ENCODE measurements around the gene JDP2.
"Not testable (repeated sequence)": the region's sequence is repeated elsewhere in the genome, so short reads cannot be mapped to it uniquely, and the experiment has no call there.

JDP2 gene

GRCh38 chr14:75457648-75458165 is 29.9 kb downstream of the JDP2 start:
- no peak for DNase-seq

DNA sequence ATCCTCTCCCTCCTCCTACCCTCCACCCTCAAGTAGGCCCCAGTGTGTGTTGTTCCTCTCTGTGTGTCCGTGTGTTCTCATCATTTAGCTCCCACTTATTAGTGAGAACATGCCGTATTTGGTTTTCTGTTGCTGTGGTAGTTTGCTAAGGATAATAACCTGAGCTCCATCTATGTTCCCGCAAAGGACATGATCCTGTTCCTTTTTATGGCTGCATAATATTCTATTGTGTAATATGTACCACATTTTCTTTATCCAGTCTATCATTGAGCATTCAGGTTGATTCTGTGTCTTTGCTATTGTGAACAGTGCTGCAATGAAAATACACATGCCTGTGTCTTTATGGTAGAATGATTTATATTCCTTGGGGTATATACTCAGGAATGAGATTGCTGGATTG is 30.5 kb downstream of the JDP2 start:
- no peak for DNase-seq

GRCh38 chr14:75459099-75459741 is 31.4 kb downstream of the JDP2 start:
- DNase-seq: no peak

DNA sequence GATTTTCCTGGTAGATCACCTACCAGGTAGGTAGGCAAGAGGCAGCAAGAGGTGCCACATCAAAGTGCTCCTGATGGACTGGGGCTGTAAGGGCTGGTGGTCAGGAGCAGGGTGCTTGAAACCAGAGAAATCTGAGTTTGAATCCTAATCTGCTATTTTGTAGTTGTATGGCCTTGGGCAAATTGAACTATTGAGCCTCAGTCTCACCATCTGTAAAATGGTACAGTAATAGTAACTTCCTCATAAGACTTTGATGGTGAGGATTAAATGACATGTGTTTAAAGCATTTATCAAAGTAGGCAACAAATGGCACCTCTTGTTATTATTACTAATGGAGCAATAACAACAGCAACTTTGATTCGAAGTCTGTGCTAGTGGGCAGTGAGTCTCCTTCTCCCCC is 32.0 kb downstream of the JDP2 start:
- no peak for DNase-seq

DNA sequence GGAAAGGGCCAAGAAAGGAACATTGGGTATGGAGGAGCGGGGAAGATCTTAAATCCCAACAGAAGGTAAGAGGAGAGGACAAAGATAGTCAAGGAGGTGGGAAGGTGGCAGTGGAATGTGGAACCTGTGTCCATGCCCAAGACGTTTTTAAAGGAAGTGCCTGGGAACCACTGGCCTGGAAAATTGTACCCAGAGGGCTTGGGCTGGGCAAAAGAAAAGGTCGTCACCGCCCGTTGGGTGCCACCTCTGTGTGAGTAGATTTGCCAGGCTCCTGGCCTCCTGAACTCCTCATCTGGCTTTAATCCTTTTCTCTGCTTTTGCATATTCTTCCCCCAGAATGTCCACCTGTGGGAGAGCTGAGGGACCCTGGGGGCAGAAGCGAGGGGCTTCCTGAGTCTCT is 32.6 kb downstream of the JDP2 start:
- DNase-seq: no peak

DNA sequence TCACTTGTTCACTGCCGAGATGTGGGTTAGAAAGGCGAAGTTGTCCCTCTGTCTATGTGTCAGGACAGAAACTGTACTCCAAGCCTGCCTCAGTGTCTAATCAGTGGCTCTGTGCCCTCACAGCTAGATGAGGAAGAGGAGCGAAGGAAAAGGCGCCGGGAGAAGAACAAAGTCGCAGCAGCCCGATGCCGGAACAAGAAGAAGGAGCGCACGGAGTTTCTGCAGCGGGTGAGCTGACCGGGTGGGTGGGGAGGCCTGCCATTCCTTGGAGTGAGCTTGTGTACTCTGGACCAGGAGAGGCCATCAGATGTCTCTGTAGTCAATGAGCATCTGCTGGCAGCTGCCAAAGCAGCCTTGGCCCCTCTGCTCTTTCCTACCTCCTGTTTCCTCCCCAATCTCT is 33.5 kb downstream of the JDP2 start:
- no peak for DNase-seq

DNA sequence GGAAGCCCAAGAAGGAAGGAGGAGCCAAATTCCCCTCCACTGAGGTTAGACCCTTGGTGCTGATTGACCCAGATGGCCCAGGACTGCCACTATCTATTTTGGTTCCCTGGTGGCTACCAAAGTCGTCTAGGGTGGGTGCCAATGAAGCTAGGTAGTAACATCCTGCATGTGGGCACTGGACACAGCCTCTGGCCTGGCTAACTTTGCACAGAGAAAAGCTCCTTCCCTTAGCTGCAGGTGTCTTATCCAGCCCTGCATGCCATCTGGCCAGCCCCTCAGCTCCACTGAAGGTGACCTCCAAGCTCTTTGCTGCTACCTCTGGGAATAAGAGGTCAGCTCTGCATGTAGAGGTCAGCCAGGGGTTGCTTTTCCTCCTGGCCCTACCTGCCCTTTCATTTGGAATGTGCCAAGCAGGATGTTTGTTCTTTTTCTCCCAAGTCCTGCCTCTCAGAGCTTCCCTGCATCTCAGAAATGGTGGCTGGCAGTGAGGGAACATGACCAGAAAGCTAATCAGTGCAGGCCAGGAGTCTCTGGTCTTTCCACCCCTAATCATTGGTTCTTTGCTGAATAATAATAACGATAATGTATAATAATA is 34.0 kb downstream of the JDP2 start:
- DNase-seq: no peak

DNA sequence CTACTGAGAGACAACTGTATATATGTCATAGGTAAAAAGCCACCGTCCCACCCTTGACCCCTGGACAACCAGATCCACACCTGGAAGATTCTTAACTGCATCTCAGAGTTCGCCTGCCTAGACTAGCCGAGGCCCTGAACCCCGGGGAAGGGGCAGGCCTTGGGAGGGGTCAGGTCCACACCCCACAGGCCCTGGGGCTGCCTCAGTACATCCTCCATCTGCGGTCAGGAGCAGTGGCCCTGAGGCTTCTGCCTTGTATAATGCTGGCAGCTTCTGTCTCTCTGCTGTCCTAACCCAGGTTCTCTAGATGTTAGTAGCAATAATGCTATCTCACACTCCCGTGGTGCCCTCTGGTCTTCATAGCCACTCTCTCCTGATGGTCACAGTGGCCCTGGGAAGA is 36.8 kb downstream of the JDP2 start:
- no peak for DNase-seq

DNA sequence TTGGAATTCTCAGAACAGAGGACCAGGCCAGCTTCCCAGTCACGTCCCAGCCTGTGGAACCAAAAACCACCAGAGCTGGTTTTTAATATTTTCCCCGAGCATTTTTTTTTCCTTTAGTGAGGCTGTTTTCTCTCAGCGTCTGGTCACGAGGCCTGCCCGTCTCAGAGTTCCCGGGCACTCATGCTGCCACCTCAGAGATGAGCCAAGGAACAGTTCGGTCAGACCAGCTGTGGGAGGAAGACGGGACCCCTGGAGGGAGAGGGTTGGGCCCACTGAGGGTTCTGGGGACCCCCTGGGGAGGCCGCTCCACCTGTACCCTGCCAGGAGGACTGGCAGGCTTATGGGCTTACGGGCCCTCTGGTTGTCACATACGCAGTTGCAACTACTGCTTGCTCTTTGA is 39.9 kb downstream of the JDP2 start:
- DNase-seq: no peak

- no peak for DNase-seq
Observed at GRCh38 chr14:75469164-75469563, 41.3 kb downstream of the JDP2 start.

DNA sequence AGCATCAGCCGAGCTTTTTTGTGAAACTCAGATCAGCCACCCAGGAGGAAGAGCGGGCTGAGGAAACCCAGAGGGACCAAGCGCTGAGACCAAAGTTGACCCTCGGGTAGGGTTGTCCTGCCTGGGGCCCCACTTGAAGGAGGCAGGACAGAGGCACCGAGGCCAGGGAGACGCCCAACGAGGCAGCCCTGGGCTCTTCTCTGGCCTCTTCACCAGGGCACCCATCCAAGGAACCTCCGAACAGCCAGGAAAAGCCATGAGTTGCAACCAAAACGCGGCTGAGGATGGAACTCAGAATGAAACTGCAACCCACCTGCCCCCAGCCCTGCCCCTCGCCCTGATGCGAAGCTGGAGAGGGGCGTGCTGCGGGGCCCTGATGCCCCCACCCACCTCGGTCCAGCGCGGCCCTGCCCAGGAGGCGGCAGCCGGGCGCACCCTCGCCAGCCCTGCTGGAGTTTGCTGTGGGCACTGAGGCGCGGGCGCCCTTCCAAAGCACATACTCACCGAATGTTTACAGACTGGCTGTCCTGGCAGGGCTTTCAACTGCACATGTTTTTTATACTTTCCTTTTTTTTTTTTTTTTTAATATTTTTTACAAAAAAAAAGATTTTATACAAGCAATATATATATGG is 41.9 kb downstream of the JDP2 start:
- DNase-seq: no peak

DNA sequence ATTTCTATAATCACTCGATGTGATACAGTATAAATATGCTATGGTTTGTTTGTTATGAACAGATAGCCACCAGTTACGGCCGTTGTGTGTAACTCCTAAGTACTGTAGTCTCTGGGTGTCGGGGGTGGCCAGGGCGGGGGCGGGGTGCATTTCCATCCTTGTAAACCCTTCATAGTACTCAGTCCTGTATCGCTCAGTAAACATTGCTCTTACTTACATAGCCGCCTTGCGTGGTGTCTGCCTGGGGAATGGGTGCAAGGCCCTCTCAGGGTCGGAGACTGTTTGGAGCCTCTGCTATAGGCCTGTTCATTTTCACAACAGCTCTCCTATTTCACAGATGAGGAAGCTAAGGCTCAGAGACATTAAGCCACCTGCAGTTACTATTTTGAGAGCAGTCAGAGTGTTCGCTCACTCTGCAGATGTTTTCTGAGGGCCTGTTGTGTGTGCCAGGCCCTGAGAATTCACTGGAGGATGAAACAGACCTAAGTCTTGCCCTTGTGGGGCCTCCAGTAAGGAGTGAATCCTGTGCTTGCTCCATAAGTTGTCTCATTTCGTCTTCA is 42.5 kb downstream of the JDP2 start:
- no peak for DNase-seq

DNA sequence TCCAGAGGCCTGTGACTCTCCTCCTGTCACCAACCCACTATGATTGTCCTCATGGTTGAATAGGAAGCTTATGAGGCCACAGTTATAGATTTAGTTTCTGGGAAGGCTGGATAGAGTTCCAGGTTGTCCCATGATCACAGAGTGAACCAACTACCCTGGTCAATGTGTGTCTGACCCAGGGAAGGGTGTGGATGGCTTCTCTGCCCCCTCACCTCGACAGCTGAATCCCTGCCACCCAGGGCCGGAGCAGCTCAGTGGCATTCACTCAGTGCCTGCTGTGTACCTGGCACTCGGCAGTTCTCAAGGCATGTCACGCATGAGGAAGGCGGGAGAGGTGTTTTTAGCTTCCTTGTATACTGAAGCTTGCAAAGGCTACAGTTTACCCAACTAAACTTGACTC is 43.2 kb downstream of the JDP2 start:
- DNase-seq: no peak

DNA sequence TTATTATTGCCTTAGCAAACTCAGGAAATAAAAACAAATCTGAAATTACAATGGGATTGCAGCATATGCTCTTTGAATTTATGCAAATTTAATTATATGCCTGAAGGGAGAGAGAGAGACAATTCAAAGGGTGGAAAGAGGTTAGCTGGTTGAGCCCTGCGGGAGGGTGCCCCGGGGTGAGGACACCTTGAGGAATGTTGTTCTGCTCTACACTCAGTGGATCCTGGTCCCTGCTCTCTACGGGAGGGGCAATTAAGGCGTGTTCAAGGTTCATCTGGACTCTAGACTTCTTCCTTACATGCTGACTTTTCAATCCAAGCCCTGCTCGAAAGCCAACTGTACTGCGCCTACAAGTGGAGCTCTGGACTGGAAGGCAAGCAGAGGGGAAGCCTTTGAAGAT is 46.3 kb downstream of the JDP2 start:
- DNase-seq: not testable (repeated sequence)

GRCh38 chr14:75476274-75476995 is 48.6 kb downstream of the JDP2 start:
- DNase-seq: peak; percentile 43

GRCh38 chr14:75477881-75478280 is 50.1 kb downstream of the JDP2 start:
- DNase-seq: no peak

GRCh38 chr14:75479770-75480600 is 52.2 kb downstream of the JDP2 start:
- DNase-seq: no peak

GRCh38 chr14:75482366-75482765 is 54.5 kb downstream of the JDP2 start:
- no peak for DNase-seq

- no peak for DNase-seq
Observed at GRCh38 chr14:75484711-75485429, 57.0 kb downstream of the JDP2 start.

DNA sequence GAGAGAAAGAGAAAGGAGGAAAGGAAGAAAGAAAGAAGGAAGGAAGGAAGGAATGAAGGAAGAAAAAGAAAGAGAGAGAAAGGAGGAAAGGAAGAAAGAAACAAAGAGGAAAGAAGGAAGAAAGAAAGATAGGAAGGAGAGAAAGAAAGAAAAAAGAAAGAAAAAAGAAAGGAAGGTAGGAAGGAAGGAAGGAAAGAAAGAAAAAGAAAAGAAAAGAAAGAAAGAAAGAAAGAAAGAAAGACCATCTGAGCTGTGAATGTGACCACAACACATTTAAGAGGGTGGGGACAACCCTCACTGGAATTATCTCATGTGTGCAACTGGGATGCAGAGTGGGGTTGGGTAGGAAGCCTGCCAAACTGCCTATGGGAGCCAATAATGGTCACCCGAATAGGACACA is 58.5 kb downstream of the JDP2 start:
- no peak for DNase-seq

DNA sequence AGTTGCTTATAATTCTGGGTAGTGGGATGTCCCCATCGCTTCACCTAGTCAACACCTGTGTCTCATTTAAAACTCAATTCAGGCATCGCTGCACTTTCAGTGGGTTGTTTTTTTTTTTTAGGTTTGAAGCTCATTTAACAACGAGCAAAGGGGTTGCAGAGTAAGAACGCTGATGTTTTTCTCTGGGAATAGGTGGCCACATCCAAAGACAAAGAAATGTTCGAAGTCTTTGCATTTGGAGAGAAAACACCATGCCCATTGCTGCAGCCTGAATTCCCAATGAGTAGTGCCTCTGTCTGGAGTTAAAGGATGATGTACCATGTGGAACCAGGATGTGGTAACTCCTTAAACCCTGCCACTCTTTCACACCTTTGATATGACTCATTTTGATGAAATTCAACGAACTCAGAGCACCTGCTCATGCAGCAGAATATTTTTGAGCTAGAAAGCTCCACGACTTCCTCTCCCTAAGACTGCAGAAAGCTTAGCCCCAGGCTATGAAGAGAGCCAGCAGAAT is 59.4 kb downstream of the JDP2 start:
- DNase-seq: no peak

DNA sequence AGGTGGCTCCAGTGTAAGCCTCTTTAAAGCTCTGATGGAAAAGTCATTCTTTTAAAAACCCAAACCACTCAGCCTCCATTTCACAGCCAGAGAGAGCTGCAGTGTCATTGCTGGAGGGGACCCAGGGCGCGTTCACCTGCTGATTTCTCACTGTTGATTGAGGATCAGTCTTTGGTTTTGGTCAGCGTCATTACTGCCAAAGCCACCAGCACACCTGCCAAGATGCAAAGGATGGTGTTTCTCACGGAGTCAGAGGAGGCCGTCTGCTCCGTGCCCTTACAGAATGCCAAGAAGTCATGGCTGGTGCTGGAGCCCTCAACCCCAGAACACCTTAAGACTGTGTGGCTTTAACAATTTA is 61.6 kb downstream of the JDP2 start:
- no peak for DNase-seq
